K562 (cell line): ENCODE measurements around the gene HOXB6. TPM values are rescaled to one million over a fixed set of nuclear protein-coding genes. Genes with fewer than 3 reads are reported as not detected.

ENCODE experiments used
- ARID3A ChIP-seq: IDR thresholded peaks from 2 replicates; pipeline ENCODE4 v1.6.1; 2012; ENCODE audit warnings: low read depth, low read length, improper control_type of control experiment, borderline replicate concordance
- CEBPB ChIP-seq: fragments of 450-650 bp; IDR thresholded peaks from 2 replicates; pipeline ENCODE4 v1.6.1; 2016; ENCODE audit warnings: missing genetic modification characterization, missing compliant biosample characterization
- CREM ChIP-seq: IDR thresholded peaks from 2 replicates; pipeline ENCODE4 v1.6.1; 2014; ENCODE audit warnings: antibody characterized with exemption, low read depth
- FOS ChIP-seq: IDR thresholded peaks from 3 replicates; pipeline ENCODE4 v1.6.1; 2011; ENCODE audit not compliant: insufficient read length; ENCODE audit errors: extremely low read depth
- FOXJ2 ChIP-seq: fragments of 200-800 bp; sonication (Bioruptor generic); IDR thresholded peaks from 2 replicates; pipeline ENCODE4 v1.6.1; 2016; ENCODE audit warnings: missing genetic modification characterization, missing compliant biosample characterization
- HDAC1 ChIP-seq, 2 experiments: fragments of 450-650 bp; IDR thresholded peaks; 2 replicates each; pipeline ENCODE4 v1.6.1; 2016 to 2017; ENCODE audit warnings: inconsistent platforms in 1 of 2, mild to moderate bottlenecking in 1 of 2, moderate library complexity in 1 of 2
- HDAC2 ChIP-seq: fragments of 450-650 bp; IDR thresholded peaks from 2 replicates; pipeline ENCODE4 v1.6.1; 2016; ENCODE audit warnings: mild to moderate bottlenecking
- KDM1A ChIP-seq, 2 experiments: fragments of 450-650 bp; IDR thresholded peaks; 2 replicates each; pipeline ENCODE4 v1.6.1; 2016; ENCODE audit warnings: mild to moderate bottlenecking in 2 of 2
- REST ChIP-seq, 2 experiments: fragments of 450-650 bp; formaldehyde crosslinking in 1 of 2; IDR thresholded peaks; 2 replicates each; pipeline versions ENCODE4 v1.4.0 to v1.6.1; 2014 to 2020; ENCODE audit warnings: mild to moderate bottlenecking in 2 of 2, borderline replicate concordance in 1 of 2, low read depth in 1 of 2
- SAFB ChIP-seq: fragments of 200-400 bp; formaldehyde crosslinking; IDR thresholded peaks from 2 replicates; pipeline ENCODE4 v1.6.1; 2017; ENCODE audit warnings: low read depth, low read length, borderline replicate concordance
- SMARCC2 ChIP-seq: fragments of 450-650 bp; IDR thresholded peaks from 2 replicates; pipeline ENCODE4 v1.6.1; 2017; ENCODE audit warnings: antibody characterized with exemption, moderate library complexity, mild to moderate bottlenecking, low read depth
- TAF9B ChIP-seq: fragments of 450-650 bp; IDR thresholded peaks from 2 replicates; pipeline ENCODE4 v1.6.1; 2018; ENCODE audit warnings: mild to moderate bottlenecking; ENCODE audit not compliant: partially characterized antibody
- TEAD4 ChIP-seq, 2 experiments: sonication (generic) in 1 of 2; formaldehyde crosslinking in 1 of 2; IDR thresholded peaks; 2 replicates each; pipeline versions ENCODE4 v1.6.1 to v1.8.0; 2012 to 2022; ENCODE audit warnings: borderline replicate concordance in 1 of 2, inconsistent platforms in 1 of 2, low read length in 1 of 2, mild to moderate bottlenecking in 1 of 2, missing genetic modification reagents in 1 of 2
- VEZF1 ChIP-seq: fragments of 200-800 bp; sonication (Bioruptor generic); IDR thresholded peaks from 2 replicates; pipeline ENCODE4 v1.6.1; 2017; ENCODE audit warnings: missing genetic modification characterization, missing compliant biosample characterization
- ZNF175 ChIP-seq: fragments of 200-800 bp; sonication (Bioruptor generic); IDR thresholded peaks from 2 replicates; pipeline ENCODE4 v1.6.1; 2016; ENCODE audit warnings: low read depth, mild to moderate bottlenecking, missing genetic modification characterization, missing compliant biosample characterization
- polyA plus RNA-seq, 8 experiments: library from polyadenylated mRNA; depleted of rRNA in 4 of 8; stranded (reverse) in 5 of 8; unstranded in 3 of 8; fragments of >200 nt; fragmentation: Nextera tagmentation in 2 of 8; fragmentation: Illumina TruSeq in 1 of 8; extraction: Ambion mirVana in 2 of 8; extraction: Trizol in 1 of 8; gene quantifications; 2 replicates each; pipeline versions ENCODE4 v1.2.1 to v1.2.3, GENCODE V29; 2011 to 2014; ENCODE audit warnings: inconsistent platforms in 1 of 8, missing spikeins in 1 of 8
- total RNA-seq, 7 experiments: library from RNA; depleted of rRNA in 6 of 7; stranded (reverse); fragments of >200 nt in 6 of 7; fragmentation: Illumina TruSeq in 2 of 7; extraction: Trizol in 2 of 7; gene quantifications; 2 replicates each; pipeline versions ENCODE4 v1.2.1 to v1.2.3, GENCODE V29; 2011 to 2021; ENCODE audit warnings: low replicate concordance in 1 of 7

HOXB6 gene
- total and polyA plus RNA-seq, 9 of the 15 experiments (the other 6 are each of a cell fraction or from before 2014, with no cell fraction given): 1.2 to 14.8 (median 4.9) TPM

GRCh38 chr17:48604770-48605329, at the start of gene HOXB6 (continued):
- TF ChIP-seq ARID3A (peak; percentile 22; the same call in 1 of the 2 replicates), TEAD4 (IDR thresholded peaks at IDR 0.05; ENCODE audit: low read length) (0 out of 2 replicates have a peak, but pooled peaks have one; percentile 11), TEAD4 (CRISPR knock-in tag; IDR thresholded peaks at IDR 0.05; ENCODE audit: borderline replicate concordance) (no peak), HDAC2 (no peak), VEZF1 (peak; percentile 33), REST (IDR thresholded peaks at IDR 0.05; ENCODE audit: borderline replicate concordance) (peak; percentile 56; the same call in 1 of the 2 replicates), REST (CRISPR knock-in tag; IDR thresholded peaks at IDR 0.05; ENCODE audit: low read depth) (no peak), SAFB (no peak), KDM1A (IDR thresholded peaks at IDR 0.05) (peak in 1 of 2 experiments; percentile 53; a peak in 1 of 4 replicates), TAF9B (peak; percentile 44), HDAC1 (IDR thresholded peaks at IDR 0.05) (0 out of 4 replicates have a peak, but pooled peaks of 1 of the 2 experiments have one; percentile 34), FOS (peak; percentile 13), CEBPB (no peak), SMARCC2 (no peak), FOXJ2 (tag) (no peak), ZNF175 (CRISPR knock-in tag) (0 out of 2 replicates have a peak, but pooled peaks have one; percentile 43), CREM (0 out of 2 replicates have a peak, but pooled peaks have one; percentile 7)
